Colonic mucosa (tissue), 4 donors: ENCODE measurements around the gene ARSB. TPM values are rescaled to one million over a fixed set of nuclear protein-coding genes. Genes with fewer than 3 reads are reported as not detected.
"Not testable (repeated sequence)": the region's sequence is repeated elsewhere in the genome, so short reads cannot be mapped to it uniquely, and the experiment has no call there.

ENCODE experiments used
- DNase-seq: peaks from one replicate; pipeline ENCODE4 v3.0.0-alpha.2; 2020
- H3K27ac ChIP-seq: fragments of 200-600 bp; one replicate; pipeline ENCODE4 v1.8.0; 2021
- H3K27me3 ChIP-seq: fragments of 200-600 bp; one replicate; pipeline ENCODE4 v1.8.0; 2021
- H3K36me3 ChIP-seq: fragments of 200-600 bp; one replicate; pipeline ENCODE4 v1.8.0; 2021
- H3K4me1 ChIP-seq: fragments of 200-600 bp; one replicate; pipeline ENCODE4 v1.8.0; 2021; ENCODE audit warnings: mild to moderate bottlenecking
- H3K4me3 ChIP-seq: fragments of 200-600 bp; one replicate; pipeline ENCODE4 v1.8.0; 2021
- H3K9ac ChIP-seq, 2 donors: one replicate each; pipeline ENCODE4 v1.7.0; 2013; ENCODE audit warnings: control low read depth in 2 of 2, low read depth in 2 of 2, low read length in 2 of 2
- H3K9me3 ChIP-seq: fragments of 200-600 bp; one replicate; pipeline ENCODE4 v1.8.0; 2021
- intact Hi-C: fragments of 100-400 bp; cut with DNase I; formaldehyde crosslinking; loops from one replicate; pipeline ENCODE4 v1.14.1; 2022
- total RNA-seq, 2 donors: library from RNA; stranded (reverse); fragmentation: NEBNext Ultra II Directional in 1 of 2; extraction: Animal tissue kit (Norgen Biotek cat#: 25700) in 1 of 2; gene quantifications; one replicate each; pipeline ENCODE4 v1.2.1, GENCODE V29; 2021
- TF ChIP-seq, protein P1 (sequence below): fragments of 200-600 bp; IDR thresholded peaks from one replicate; pipeline ENCODE4 v1.8.0; 2022; ENCODE audit warnings: antibody characterized with exemption, mild to moderate bottlenecking
- donor health status: healthy.
- donor health status: DM: no; HTN: no; CAD: no.
- donor health status: DM: no; HTN: no; CAD: no.

Gene ARSB
- total RNA-seq, 2 donors from 2014 or later: 10.1 to 11.4 TPM

DNA sequence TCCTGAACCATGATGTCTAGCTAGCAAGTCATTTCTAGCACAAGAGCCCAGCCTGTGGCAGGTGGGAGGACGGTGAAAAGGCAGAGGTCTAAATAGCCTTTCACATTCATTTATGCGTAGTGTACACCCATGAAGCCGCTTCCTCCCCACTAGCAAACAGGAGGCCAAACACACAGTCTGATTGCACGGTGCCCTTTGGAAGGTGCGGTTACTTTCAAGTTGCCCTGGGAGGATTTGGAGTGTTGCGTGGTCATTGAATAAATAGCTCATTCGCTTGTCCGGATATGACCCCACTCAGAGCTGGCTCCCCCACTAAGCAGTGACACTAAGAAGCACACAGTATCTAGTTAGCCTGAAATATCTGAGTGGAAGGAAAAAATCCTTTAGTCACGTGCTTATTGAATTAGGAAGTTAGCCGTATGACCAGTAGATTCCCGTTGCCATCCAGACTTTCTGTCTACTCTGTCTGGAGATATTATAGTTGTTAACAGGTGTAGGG lies 664 bp upstream of the ARSB start:
- DNase-seq: peak; percentile 57
- TF ChIP-seq, protein P1, sequence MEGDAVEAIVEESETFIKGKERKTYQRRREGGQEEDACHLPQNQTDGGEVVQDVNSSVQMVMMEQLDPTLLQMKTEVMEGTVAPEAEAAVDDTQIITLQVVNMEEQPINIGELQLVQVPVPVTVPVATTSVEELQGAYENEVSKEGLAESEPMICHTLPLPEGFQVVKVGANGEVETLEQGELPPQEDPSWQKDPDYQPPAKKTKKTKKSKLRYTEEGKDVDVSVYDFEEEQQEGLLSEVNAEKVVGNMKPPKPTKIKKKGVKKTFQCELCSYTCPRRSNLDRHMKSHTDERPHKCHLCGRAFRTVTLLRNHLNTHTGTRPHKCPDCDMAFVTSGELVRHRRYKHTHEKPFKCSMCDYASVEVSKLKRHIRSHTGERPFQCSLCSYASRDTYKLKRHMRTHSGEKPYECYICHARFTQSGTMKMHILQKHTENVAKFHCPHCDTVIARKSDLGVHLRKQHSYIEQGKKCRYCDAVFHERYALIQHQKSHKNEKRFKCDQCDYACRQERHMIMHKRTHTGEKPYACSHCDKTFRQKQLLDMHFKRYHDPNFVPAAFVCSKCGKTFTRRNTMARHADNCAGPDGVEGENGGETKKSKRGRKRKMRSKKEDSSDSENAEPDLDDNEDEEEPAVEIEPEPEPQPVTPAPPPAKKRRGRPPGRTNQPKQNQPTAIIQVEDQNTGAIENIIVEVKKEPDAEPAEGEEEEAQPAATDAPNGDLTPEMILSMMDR: no peak
- H3K27ac ChIP-seq: peak overlapping the region; percentile 100
- intact Hi-C loops: no loop called here
- peak overlapping the region; percentile 82 for H3K4me3 ChIP-seq
- no peaks in the 10 kb centered on the region for H3K9me3 ChIP-seq
- H3K4me1 ChIP-seq: no peaks in the 10 kb centered on the region
- H3K27me3 ChIP-seq: no peaks in the 10 kb centered on the region
- H3K36me3 ChIP-seq: no peaks in the 10 kb centered on the region
- peak overlapping the region in 1 of 2 donors; percentile 74 for H3K9ac ChIP-seq

DNA sequence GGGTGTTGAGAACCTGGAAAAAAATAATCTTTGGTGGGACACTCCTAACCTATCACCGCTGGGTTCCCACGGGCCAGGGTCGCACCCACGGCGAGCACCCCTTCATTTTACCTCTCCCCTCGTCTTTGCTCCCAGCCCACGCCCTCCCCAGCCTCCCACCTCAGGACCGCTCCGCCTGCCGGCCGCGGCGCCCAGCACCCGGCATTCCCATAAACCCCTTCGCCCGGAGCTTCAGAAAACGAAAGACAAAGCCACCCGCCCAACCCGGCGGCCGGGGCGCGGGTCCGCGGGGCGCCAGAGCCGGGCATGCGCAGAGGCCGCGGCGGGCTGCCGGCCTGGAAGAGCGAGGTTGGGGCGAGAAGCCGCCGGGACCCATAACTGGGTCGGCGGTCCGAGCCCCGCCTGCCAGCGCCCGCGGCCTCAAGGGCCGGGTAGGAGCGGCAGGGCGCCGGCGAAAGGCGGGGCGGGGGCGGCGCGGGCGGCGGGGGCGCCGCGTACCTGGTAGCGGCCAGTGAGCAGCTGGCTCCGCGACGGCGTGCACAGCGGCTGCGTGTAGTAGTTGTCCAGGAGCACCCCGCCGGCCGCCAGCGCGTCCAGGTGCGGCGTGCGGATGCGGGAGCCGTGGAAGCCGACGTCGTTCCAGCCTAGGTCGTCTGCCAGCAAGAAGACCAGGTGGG lies 533 bp downstream of the ARSB start:
- H3K27me3 ChIP-seq: no peaks in the 10 kb centered on the region
- peaks cover 2% of the 10 kb centered on the region for H3K4me1 ChIP-seq
- no peaks in the 10 kb centered on the region for H3K9me3 ChIP-seq
- TF ChIP-seq, protein P1: peak; percentile 25
- H3K36me3 ChIP-seq: no peaks in the 10 kb centered on the region
- peak overlapping the region; percentile 72 to 82 for H3K9ac ChIP-seq
- intact Hi-C loops: no loop called here
- DNase-seq: peak; percentile 91
- H3K4me3 ChIP-seq: peak overlapping the region; percentile 82
- H3K27ac ChIP-seq: peak overlapping the region; percentile 100

DNA sequence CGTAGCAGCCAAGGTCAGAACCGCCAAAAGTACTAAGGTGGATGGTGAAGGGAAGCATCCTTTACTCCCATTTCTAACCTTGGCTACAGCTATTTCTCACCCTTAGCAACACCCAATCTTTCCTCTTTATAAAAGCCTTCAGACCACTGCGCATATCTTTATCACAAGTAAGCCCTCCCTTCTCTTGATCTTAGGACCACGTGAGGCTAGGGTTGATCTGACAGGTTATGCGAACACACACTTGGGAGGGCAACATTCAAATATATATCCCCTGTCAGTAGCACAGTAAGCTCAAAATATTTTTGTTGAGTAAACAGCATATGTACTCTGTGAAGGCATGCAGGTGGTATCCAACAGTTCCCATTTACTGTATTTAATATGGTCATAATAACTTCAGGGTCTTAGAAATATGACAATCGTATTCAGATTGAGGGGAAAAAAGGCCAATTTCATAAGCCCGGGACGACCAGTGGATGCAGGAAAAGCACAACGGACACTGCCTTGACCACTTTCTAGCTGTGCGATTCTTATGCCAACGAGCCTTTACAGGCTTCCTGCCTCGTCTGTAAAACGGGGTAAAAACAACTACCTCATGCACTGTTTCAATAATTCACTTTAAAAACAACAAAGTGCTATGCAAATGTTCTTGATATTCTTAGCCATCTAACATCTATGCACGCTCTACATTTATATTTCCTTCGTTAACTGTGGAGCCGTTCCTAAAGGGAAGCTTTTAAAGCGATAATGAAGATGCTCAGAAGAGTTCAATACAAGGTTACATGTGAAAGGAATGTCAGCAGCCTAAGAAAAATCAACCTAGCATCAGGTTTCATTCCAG lies 1.3 kb downstream of the ARSB start:
- no peak for DNase-seq
- H3K9me3 ChIP-seq: no peaks in the 10 kb centered on the region
- intact Hi-C loops: no loop called here
- H3K9ac ChIP-seq: peak overlapping the region; percentile 72 to 82
- peak overlapping the region; percentile 82 for H3K4me3 ChIP-seq
- no peaks in the 10 kb centered on the region for H3K27me3 ChIP-seq
- peaks cover 6% of the 10 kb centered on the region for H3K4me1 ChIP-seq
- peak overlapping the region; percentile 100 for H3K27ac ChIP-seq
- H3K36me3 ChIP-seq: no peaks in the 10 kb centered on the region
- TF ChIP-seq, protein P1: no peak

DNA sequence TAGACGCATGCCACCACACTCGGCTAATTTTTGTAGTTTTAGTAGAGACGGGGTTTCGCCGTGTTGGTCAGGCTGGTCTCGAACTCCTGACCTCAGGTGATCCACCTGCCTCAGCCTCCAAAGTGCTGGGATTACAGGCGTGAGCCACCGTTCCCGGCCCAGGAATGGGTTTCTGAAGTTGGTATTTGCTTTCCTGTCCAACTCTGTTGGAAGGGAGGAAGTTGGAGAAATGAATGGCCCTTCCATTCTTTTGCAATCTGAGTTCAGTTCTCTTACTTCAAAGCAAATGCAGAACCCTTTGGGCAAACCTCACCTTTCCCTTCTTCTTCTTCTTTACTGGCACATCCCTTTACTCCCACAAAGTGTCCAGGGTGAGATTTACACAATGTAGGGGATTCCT lies 1.9 kb downstream of the ARSB start:
- H3K9me3 ChIP-seq, H3K27me3 ChIP-seq, H3K9ac ChIP-seq, H3K27ac ChIP-seq, DNase-seq, intact Hi-C loops, H3K4me3 ChIP-seq, H3K4me1 ChIP-seq, H3K36me3 ChIP-seq: not testable (repeated sequence)

DNA sequence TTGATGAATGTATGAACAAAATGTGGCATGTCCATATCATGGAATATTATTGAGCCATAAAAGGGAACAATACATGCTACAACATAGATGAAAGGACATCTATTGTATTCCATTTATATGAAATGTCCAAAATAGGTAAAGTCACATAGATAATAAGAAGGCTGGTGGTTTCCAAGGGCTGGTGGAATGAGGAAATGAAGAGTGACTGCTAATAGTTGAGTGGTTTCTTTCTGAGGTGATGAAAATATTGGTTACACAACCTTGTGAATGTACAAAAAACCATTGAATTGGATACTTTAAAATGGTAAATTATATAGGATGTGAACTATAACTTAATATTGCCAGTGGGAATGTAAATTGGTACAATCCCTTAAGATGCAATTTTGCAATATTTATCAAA lies 5.2 kb downstream of the ARSB start:
- Histone ChIP-seq H3K9ac (no peak overlapping the region), H3K4me3 (no peak overlapping the region), H3K9me3 (no peaks in the 10 kb centered on the region), H3K27me3 (no peaks in the 10 kb centered on the region), H3K27ac (no peak overlapping the region), H3K4me1 (peaks cover 7% of the 10 kb centered on the region), H3K36me3 (no peaks in the 10 kb centered on the region)
- no peak for DNase-seq
- intact Hi-C loops: no loop called here
- TF ChIP-seq, protein P1: no peak
